ENCODE results near the gene TUBE1.

The TUBE1 gene

DNA sequence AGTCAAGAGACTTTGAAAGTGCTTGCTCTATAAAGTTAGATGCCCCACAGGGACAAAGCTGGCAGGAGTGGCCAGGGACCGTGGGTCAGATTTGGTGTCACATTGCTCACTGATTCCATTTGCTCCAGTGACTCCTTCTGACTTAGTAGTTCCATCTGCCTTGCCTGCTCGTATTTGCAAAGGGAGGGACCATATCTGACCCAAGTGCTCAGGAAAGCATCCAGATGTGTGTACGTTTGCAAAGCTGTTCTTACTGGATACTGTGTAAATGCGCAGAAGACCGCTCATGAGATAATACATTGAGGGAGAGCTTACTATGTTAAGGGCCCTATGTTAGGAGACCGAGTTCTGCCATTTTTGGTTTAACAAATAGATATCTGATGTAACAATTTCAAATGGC lies 54.6 kb downstream of the TUBE1 start:
- no peak for DNase-seq

DNA sequence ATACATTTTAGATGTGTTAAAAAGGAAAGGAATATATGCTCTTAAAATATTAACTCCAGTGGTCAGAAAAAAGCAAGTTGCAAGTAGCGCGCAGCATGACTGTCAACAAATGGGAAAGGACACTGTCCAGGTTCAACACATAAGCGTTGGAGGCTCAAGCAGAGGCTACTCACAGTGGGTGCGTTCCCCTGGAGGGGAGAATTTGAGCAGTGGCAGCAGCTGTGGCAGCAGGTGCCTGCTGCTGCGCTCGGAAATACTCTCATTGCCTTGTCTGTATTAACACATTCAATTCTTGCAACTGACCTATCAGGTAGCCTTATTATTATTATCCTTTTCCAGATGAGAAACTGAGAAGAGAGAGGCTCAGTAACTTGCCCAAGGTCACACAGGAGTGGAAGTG lies 55.3 kb downstream of the TUBE1 start:
- no peak for DNase-seq

DNA sequence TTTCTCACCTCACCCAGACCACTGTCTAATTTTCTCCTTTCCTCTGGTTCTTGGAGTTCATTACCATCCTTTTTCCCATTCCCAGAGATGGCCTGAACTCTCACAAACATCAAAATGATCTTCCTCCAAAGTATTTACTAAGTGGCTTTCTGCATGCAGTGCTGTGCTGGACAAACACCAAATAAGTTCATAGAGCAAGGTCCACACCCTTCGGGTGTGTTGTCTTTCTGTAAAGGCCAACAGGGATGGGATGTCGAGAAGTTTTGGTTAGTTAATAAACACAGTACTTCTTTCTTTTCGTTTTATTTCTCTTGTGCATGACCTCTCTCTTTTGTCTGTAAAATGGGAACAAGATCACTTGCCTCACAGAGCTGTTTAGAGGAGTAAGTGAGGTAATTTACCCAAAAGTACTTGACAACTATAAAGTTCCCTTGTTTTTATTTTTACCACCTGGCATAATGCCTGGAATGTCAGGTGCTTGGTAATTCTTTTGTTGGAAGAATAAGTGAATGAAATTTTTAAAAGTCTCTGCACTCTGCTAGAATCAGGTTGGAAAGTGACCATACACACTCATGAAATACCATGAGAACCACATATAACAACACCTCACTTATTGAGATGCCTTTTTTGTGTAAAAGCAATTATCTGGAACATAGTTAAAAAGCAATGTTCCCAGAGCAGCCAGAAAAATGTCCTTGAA lies 56.2 kb downstream of the TUBE1 start:
- no peak for DNase-seq

DNA sequence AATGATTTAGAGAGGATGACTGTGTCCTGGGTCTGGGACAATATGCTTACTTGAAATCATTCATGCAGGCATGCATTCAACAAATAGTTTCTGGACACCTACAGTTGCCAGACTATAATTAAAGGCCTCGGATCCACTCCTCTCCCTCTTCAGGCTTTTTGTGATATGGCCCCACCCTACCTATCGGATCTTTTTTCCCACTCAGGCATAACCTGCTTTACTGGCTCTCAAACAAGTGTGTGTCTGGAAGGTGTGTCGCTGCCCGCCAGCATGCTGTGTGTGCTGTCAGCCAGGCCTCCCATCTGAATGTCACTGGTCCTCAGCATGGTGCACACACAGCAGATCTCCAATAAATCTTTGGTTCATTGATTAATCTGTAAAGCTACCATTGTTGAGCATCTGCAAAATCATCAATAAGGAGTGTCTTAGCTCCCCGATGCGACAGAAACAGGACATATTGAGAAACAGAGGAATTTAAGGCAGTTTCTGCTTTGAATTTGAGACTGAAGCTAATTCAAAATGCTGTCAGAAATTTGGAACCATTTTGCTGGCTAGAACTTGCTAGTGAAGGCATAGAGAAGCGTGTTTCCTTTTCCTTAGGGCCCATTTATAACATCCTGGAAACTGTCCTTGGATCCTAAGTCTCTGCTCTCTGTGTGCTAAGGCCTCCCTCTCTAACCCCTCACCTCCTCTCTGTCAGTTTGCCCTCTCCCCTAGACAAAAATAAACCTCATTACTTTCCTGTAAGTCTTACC lies 56.9 kb downstream of the TUBE1 start:
- no peak for DNase-seq

DNA sequence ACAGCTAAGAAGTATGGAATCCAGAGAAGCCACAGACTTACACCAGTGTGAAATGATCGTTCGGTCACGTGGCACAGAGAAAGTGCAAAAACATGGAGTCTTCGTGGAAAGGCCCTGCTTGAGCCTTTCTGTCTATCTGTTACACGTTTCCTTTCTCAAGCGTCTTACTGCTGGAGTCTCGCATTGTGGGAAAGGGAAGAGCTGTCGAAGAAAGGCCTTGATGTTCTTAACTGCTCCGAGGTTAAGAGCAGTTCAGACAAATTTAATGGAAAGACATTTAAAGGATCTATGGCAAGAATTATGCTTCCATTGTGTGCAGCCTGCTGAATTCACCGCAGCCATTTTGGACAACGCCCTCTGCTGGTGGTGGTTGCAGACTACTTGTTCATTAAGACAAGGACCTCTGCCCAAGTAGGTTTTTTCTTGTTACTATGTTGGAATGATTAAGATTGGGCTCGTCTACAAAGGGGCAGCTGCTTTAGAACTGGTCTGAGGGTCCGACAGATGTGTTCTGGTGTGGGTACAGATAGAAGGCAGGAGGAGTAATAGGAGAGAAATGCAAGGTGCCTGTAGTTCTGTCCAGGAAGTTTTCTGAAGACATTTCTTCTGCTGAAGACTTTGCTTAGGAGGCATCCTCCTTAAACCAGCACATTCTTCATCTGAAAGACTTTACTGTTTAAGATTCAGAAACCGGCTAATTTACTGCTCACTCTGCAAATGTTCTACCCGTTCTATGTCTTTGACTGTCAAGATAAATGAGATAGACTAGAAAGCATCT lies 58.0 kb downstream of the TUBE1 start:
- DNase-seq = peak; percentile 11 to 59

DNA sequence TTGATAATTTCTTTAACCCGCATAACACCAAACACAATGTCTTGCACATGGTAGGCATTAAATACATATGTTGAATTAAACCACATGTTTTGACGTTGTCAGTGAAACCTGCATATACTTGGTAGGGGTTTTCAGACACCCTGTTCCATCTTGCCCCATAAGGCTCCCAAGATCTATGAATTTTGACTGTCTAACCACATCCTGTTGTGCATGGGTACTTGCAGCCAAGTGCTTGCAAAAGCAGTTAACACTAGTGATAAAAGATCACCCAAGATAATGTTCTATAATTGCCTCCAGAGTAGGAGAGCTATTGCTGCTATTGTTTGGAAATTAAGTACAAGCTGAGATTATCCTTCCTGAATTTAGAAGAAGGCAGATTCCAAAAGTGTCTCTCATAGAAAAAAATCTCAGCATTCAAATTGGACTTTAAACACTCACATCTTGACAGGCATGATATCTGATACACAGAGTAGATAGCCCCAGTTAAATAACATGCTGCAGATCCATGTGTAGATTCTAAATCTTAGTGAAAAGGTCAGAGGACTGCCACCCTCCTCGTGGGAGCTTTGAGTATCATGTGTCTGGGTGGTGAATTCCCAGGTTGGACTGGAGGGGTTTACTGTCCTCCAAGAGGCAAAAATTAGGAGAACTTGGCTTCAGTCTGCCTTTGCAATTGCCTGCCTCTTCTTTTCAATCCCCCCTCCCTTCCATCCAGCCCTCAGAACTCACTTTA lies 59.2 kb downstream of the TUBE1 start:
- no peak for DNase-seq

DNA sequence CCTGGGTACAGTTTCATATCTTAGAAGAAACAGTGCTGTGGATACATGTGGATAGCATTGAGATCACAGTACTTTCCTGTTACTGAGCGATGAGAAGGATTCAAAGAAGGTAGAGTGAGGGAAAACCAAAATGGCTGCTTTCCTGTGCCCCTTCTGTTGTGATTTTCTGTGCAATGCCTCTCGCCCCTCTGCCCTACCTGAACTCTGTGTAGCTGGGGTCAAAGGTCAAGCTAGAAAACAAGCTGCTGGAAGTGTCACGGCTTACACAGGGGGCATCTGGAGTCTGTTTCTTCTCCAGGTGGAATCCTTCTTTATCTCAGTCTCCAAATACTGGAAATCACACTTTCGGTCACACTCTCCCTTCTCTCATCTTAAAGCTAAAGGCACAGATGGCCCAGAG lies 60.3 kb downstream of the TUBE1 start:
- DNase-seq = no peak

DNA sequence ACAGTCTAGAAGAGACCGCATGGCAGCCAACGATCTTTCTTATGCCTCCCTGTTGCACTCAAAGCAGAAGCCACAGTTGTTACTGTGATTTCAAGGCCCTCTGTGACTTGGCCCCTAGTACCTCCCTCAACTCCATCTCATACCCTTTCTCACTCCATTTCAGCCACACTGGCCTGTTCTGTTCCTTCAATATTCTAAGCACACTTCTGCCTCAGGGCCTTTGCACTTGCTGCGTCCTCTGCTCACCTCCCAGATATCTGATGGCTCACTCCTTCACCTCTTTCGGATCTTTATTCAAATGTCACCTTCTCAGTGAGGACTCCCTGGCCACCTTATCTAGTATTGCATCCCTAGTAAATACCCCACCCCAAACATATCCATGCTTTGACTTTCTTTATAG lies 62.8 kb downstream of the TUBE1 start:
- DNase-seq = no peak

DNA sequence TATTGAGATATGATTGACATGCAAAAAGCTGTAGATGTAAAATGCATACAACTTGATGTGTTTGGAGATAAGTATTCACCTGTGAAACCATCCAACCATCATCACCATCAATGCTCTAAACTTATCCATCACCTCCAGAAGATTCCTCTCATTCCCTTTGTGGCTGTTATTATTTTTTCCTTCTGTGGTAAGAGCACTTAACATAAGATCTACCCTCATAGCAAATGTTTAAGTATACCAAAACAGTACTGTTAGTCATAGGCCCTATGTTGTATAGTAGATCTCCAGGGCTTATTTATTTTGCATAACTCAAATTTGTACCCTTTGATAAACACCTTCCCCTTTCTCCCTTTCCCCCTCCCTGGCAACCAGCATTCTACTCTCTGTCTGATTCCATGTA lies 64.5 kb downstream of the TUBE1 start:
- no peak for DNase-seq

DNA sequence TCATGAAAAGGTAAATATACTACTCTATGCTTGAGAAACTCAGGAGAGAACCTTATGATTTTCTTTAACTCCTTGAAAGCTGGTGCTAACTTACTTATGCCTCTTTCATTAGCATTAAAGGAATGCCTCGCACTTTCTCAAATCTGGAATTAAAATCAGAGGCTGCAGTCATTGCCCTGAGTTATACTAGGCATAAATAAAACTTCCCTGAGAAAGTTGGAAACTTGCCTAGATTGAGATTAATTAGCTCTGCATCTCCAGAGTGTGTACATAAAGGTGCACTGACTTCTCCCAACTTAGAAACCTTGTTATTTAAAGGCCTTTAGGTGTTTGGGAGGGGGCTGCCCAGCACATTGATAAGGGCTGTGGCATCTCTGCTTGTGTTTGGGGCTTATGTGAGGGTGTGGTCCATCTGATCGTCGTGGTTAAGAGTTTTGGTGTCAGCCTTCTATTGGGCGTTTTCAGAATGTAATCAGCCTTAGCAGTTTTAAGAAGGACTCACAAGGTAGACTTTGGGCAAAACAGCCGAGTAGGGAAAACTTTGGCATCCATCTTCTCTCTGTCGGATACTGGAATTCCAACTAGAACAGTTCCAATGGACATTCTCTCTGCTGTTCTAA lies 65.5 kb downstream of the TUBE1 start:
- no peak for DNase-seq
